ENCODE measurements around the gene ELFN2.

DNA sequence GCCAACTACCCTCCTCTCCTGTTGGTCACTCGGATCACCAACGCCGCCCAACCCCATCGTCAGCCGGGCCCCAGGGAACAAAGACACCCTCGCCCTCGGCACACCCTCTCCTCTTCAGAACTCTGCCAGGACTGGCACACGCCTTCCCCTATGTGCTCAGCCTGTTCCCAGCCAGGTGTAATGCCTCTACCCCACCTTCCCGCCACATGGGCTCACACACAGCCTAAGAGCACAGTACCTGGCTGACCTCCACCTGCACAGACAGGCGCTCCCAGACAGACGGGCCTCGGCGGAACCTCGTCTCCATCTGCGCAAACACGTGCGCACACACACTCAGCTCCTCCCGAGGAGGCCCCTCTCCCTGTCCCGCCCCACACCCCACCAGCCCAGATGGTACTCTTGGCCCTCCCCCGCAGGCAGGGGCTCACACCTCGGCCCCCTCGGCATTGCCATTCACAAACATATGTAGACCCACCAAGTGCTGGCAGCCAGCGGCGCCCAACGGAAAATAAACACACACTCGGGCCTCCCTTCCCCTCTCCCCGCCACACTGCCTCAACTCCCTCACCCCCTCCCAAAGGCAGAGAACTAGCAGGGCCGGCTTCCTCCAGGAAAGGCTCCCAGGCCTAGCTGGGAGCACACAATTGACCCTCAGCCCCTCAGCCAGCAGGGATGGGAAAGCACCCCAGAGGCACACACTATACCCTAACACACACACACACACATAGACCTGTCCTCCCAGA is 8.5 kb downstream of the ELFN2 start:
- TF ChIP-seq POLR2A (IDR thresholded peaks at IDR 0.05) (no peak), POLR2AphosphoS5 (IDR thresholded peaks at IDR 0.05) (no peak), EP300 (IDR thresholded peaks at IDR 0.05) (no peak)
- TF ChIP-seq, protein P1, sequence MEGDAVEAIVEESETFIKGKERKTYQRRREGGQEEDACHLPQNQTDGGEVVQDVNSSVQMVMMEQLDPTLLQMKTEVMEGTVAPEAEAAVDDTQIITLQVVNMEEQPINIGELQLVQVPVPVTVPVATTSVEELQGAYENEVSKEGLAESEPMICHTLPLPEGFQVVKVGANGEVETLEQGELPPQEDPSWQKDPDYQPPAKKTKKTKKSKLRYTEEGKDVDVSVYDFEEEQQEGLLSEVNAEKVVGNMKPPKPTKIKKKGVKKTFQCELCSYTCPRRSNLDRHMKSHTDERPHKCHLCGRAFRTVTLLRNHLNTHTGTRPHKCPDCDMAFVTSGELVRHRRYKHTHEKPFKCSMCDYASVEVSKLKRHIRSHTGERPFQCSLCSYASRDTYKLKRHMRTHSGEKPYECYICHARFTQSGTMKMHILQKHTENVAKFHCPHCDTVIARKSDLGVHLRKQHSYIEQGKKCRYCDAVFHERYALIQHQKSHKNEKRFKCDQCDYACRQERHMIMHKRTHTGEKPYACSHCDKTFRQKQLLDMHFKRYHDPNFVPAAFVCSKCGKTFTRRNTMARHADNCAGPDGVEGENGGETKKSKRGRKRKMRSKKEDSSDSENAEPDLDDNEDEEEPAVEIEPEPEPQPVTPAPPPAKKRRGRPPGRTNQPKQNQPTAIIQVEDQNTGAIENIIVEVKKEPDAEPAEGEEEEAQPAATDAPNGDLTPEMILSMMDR (IDR thresholded peaks at IDR 0.05): no peak

Measured in stomach (tissue), 4 donors.